GM12865 (cell line): ENCODE results near the gene ATM.
"Not testable (repeated sequence)": the region's sequence is repeated elsewhere in the genome, so short reads cannot be mapped to it uniquely, and the experiment has no call there.

Source experiments
- DNase-seq: peaks from one replicate; pipeline ENCODE4 v3.0.0; 2010; ENCODE audit warnings: low read depth
- H3K4me3 ChIP-seq: 2 replicates; pipeline ENCODE4 v1.5.1; 2011; ENCODE audit warnings: mild to moderate bottlenecking, low read depth, low read length, control low read depth
- TF ChIP-seq, protein P1 (sequence below): IDR thresholded peaks from 2 replicates; pipeline ENCODE4 v1.5.1; 2011; ENCODE audit warnings: low read length, control low read depth, low read depth, inconsistent platforms; ENCODE audit not compliant: insufficient read depth; ENCODE audit errors: missing control alignments

ATM gene

DNA sequence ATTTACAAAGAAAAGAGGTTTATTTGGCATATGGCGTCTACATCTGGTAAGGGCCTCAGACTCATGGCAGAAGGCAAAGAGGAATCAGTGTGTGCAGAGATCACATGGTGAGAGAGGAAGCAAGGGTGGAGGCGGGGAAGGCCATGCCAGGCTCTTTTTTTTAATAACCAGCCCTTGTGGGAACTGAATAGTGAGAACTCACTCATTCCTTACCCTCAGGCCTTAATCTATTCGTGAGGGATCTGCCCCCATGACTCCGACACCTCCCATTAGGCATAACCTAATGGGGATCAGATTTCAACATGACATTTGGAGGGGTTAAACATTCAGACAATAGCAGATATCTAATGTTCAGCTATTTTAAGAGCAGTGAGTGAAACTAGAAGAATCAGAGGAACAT lies 55.7 kb downstream of the ATM start:
- no peak for DNase-seq
- H3K4me3 ChIP-seq, result no peak overlapping the region
- TF ChIP-seq, protein P1, sequence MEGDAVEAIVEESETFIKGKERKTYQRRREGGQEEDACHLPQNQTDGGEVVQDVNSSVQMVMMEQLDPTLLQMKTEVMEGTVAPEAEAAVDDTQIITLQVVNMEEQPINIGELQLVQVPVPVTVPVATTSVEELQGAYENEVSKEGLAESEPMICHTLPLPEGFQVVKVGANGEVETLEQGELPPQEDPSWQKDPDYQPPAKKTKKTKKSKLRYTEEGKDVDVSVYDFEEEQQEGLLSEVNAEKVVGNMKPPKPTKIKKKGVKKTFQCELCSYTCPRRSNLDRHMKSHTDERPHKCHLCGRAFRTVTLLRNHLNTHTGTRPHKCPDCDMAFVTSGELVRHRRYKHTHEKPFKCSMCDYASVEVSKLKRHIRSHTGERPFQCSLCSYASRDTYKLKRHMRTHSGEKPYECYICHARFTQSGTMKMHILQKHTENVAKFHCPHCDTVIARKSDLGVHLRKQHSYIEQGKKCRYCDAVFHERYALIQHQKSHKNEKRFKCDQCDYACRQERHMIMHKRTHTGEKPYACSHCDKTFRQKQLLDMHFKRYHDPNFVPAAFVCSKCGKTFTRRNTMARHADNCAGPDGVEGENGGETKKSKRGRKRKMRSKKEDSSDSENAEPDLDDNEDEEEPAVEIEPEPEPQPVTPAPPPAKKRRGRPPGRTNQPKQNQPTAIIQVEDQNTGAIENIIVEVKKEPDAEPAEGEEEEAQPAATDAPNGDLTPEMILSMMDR, result no peak

DNA sequence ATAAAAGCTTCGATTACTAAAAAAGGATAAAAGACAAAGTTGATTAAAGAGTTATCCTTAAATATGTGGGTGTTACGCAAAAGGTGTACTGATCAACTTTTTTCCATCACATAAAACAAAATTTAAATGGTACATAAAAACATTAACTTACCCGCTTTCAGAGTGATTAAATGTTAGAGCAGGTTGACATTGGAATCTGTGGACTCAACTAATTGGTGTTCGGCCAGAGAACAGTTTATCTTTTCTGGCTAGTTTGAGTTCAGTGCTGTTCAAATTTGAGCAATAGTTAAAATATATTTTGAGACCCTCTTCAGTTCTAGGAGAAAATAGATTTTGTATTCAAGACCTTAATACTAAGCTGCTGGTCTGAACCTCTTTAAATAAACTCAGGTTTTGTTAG lies 56.1 kb downstream of the ATM start:
- no peak overlapping the region for H3K4me3 ChIP-seq
- DNase-seq, result no peak
- TF ChIP-seq, protein P1, result no peak

DNA sequence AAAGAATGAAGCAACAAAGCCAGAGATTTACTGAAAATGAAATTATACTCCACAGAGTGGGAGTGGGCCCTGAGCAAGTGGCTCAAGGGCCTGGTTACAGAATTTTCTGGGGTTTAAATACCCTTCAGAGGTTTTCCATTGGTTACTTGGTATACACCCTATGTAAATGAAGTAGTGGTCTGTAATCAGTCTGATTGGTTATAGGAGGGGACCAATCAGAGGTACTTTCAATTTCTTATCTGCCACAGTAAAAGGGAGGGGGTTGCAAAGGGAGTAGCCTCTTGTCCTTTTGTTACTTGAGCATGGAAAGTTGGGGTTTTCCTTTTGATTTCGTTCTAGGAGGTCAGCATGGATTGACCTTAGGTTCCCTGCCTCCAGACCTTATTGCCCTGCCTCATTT lies 63.5 kb downstream of the ATM start:
- TF ChIP-seq, protein P1, result no peak
- no peak overlapping the region for H3K4me3 ChIP-seq
- no peak for DNase-seq

DNA sequence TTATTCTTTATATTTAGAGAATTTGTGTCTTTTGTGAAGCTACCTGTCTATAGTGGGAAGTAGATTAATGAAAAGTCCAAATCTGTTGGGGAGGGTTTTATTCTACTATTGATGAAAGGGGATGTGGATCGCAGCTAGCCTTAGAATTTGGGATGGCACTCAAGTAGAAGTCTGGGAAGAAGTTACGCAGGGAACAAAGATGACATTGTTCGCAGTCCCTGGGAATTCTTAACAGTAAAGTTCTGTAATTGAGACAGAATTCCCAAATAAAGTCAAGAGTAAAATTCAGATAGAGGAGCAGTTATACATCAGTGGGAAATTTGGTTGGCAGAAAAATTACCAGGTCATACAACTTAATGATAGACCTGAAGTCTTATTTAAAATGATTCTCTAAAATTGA lies 64.1 kb downstream of the ATM start:
- no peak overlapping the region for H3K4me3 ChIP-seq
- no peak for DNase-seq
- TF ChIP-seq, protein P1, result no peak

DNA sequence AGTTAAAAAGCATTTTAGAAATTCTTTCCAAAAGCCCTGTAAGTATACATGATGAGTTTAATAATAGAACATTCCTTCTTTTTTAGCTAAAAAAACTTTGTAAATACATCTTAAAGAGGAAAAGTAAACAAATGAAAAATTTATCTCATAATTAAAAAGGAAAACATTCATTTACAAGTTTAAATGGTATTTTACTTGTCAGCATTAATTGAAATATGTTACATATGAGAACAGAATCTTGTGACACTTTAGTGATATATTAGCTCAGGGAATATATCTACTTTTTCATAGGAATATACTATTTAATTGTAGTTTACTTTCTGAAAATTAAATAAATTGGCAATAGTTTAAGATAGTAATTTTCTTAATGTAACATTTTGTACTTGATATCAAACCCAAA lies 66.2 kb downstream of the ATM start:
- not testable (repeated sequence) for DNase-seq, H3K4me3 ChIP-seq

DNA sequence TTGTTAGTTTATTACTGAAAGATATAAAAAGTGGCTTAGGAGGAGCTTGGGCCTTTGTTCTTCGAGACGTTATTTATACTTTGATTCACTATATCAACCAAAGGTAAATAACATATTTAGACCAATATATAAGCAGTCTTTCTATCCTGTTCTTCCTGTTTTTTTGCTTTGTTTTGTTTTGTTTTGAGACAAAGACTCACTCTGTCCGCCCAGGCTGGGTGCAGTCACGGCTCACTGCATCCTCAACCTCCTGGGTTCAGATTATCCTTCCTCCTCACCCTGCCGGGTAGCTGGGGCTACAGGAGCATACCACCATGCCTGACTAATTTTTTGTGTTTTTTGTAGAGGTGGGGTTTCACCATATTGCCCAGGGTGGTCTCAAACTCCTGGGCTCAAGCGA lies 66.8 kb downstream of the ATM start:
- no peak overlapping the region for H3K4me3 ChIP-seq
- peak; percentile 4 for DNase-seq
- TF ChIP-seq, protein P1, result no peak

DNA sequence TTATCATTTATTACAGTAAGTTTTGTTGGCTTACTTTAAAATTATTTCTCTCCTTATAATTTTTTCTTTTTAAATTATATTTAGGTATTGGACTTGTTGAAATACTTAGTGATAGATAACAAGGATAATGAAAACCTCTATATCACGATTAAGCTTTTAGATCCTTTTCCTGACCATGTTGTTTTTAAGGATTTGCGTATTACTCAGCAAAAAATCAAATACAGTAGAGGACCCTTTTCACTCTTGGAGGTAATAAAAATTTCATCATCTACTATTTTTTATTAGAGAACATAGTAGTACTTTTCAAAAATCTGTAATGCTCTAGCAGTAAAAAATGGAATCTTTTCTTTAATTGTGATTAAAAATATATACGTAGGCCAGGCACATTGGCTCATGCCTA lies 70.4 kb downstream of the ATM start:
- TF ChIP-seq, protein P1, result no peak
- no peak overlapping the region for H3K4me3 ChIP-seq
- no peak for DNase-seq

DNA sequence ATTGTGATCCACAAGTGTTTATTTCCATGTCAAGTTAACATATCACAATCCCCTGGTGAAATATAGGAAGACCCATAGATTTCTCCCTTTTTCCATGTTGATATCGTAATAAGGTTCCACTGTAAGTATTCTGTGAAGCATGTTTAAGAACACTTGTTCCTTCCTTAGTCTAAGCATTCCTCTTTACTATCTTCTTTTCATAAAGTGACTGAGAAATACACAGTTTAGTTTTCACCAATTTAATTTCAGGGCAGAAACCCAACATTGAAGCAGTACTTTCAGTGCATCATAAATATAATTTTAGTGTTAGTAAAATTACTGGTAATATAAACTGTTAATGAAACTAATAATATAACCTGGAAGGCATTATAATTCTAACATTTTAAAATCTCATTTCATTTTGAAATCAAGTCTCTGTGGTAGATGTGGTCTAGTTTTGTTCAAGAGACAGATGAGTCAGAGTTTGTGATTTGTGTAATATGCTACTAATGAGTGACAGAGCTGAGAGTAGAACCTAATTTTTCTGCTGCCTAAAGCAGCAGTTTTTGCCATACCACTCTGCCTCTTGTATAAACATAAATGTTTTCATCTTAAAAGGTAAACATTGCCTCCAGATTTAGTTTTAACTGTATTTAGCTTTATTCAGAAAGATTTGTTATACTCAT lies 79.4 kb downstream of the ATM start:
- peak; percentile 4 for DNase-seq
- H3K4me3 ChIP-seq, result no peak overlapping the region
- TF ChIP-seq, protein P1, result no peak
